HG03439 (cell line): Measurements from ENCODE around the gene OLFM3.

Source experiments
- ATAC-seq: cut with Tn5 transposase; IDR thresholded peaks from one replicate; pipeline ENCODE4 v1.9.1; 2021; ENCODE audit warnings: mild to moderate bottlenecking, moderate library complexity; ENCODE audit not compliant: unreplicated experiment

OLFM3 gene

GRCh38 chr1:101849356-101849755, 147.4 kb downstream of the OLFM3 start:
- ATAC-seq = no peak

- ATAC-seq = no peak
These were observed 149.1 kb downstream of the OLFM3 start for GRCh38 chr1:101847626-101848025.

GRCh38 chr1:101846820-101847219, 149.9 kb downstream of the OLFM3 start:
- ATAC-seq = no peak

- ATAC-seq = no peak
These were observed 153.6 kb downstream of the OLFM3 start for GRCh38 chr1:101843160-101843559.

- ATAC-seq = no peak
These were observed 154.9 kb downstream of the OLFM3 start for GRCh38 chr1:101841824-101842223.

- no peak for ATAC-seq
These were observed 160.7 kb downstream of the OLFM3 start for GRCh38 chr1:101835988-101836387.

- ATAC-seq = no peak
These were observed 163.4 kb downstream of the OLFM3 start for GRCh38 chr1:101833312-101833711.

GRCh38 chr1:101826416-101826815, 170.3 kb downstream of the OLFM3 start:
- ATAC-seq = no peak

GRCh38 chr1:101820071-101820470, 176.7 kb downstream of the OLFM3 start:
- ATAC-seq = no peak

- no peak for ATAC-seq
These were observed 180.5 kb downstream of the OLFM3 start for GRCh38 chr1:101816262-101816661.

- no peak for ATAC-seq
These were observed 198.3 kb downstream of the OLFM3 start for GRCh38 chr1:101798417-101798816.

- no peak for ATAC-seq
These were observed 199.0 kb downstream of the OLFM3 start for GRCh38 chr1:101797722-101798121.

GRCh38 chr1:101781201-101781831, 215.4 kb downstream of the OLFM3 start:
- no peak for ATAC-seq

GRCh38 chr1:101769520-101769919, 227.2 kb downstream of the OLFM3 start:
- peak; percentile 77 for ATAC-seq

- no peak for ATAC-seq
These were observed 238.7 kb downstream of the OLFM3 start for GRCh38 chr1:101757985-101758384.

GRCh38 chr1:101756411-101756810, 240.3 kb downstream of the OLFM3 start:
- ATAC-seq = no peak
